Endothelial cell (in vitro differentiated cells): ENCODE data around the gene BLOC1S1. TPM values are rescaled to one million over a fixed set of nuclear protein-coding genes. Genes with fewer than 3 reads are reported as not detected.

Source experiments
- DNase-seq: peaks from one replicate; pipeline ENCODE4 v3.0.0; 2021; ENCODE audit warnings: low spot score
- H3K27ac Mint-ChIP-seq: one replicate; pipeline ENCODE4 v1.8.0; 2021; ENCODE audit warnings: mixed read lengths, inconsistent platforms; ENCODE audit not compliant: unreplicated experiment
- H3K27me3 Mint-ChIP-seq: one replicate; pipeline ENCODE4 v1.8.0; 2021; ENCODE audit warnings: mild to moderate bottlenecking, moderate library complexity, mixed read lengths, inconsistent platforms; ENCODE audit not compliant: unreplicated experiment
- H3K36me3 Mint-ChIP-seq: one replicate; pipeline ENCODE4 v1.8.0; 2021; ENCODE audit warnings: mild to moderate bottlenecking, low read depth, mixed read lengths, inconsistent platforms; ENCODE audit not compliant: unreplicated experiment
- H3K4me1 Mint-ChIP-seq: one replicate; pipeline ENCODE4 v1.8.0; 2021; ENCODE audit warnings: mild to moderate bottlenecking, mixed read lengths, inconsistent platforms; ENCODE audit not compliant: unreplicated experiment
- H3K4me3 Mint-ChIP-seq: one replicate; pipeline ENCODE4 v1.8.0; 2021; ENCODE audit warnings: mild to moderate bottlenecking, mixed read lengths, inconsistent platforms; ENCODE audit not compliant: unreplicated experiment
- H3K9me3 Mint-ChIP-seq: one replicate; pipeline ENCODE4 v1.8.0; 2021; ENCODE audit warnings: mixed read lengths, inconsistent platforms; ENCODE audit not compliant: unreplicated experiment
- CTCF ChIP-seq: fragments of 200-600 bp; sonication (generic); IDR thresholded peaks from one replicate; pipeline ENCODE4 v1.5.0; 2021; ENCODE audit warnings: antibody characterized with exemption; ENCODE audit not compliant: unreplicated experiment
- total RNA-seq: library from RNA; stranded (reverse); fragmentation: NEBNext Ultra II Directional; extraction: Animal tissue kit (Norgen Biotek cat#: 25700); gene quantifications from one replicate; pipeline ENCODE4 v1.2.1, GENCODE V29; 2021; ENCODE audit not compliant: unreplicated experiment

The BLOC1S1 gene
- total RNA-seq, 1 donor from 2014 or later = 66.5 TPM

GRCh38 chr12:55694188-55694515 is 21.7 kb upstream of the BLOC1S1 start:
- no peak for TF ChIP-seq CTCF
- H3K9me3 Mint-ChIP-seq = no peaks in the 10 kb centered on the region
- no peaks in the 10 kb centered on the region for H3K27me3 Mint-ChIP-seq
- no peaks in the 10 kb centered on the region for H3K4me1 Mint-ChIP-seq
- no peak for DNase-seq
- H3K4me3 Mint-ChIP-seq = no peak overlapping the region
- no peaks in the 10 kb centered on the region for H3K36me3 Mint-ChIP-seq
- H3K27ac Mint-ChIP-seq = no peak overlapping the region

GRCh38 chr12:55694651-55695050 is 21.2 kb upstream of the BLOC1S1 start:
- no peak overlapping the region for H3K27ac Mint-ChIP-seq
- no peaks in the 10 kb centered on the region for H3K36me3 Mint-ChIP-seq
- H3K4me1 Mint-ChIP-seq = no peaks in the 10 kb centered on the region
- TF ChIP-seq CTCF = no peak
- no peaks in the 10 kb centered on the region for H3K9me3 Mint-ChIP-seq
- H3K27me3 Mint-ChIP-seq = peaks cover 1% of the 10 kb centered on the region
- H3K4me3 Mint-ChIP-seq = no peak overlapping the region
- DNase-seq = no peak

- no peaks in the 10 kb centered on the region for H3K36me3 Mint-ChIP-seq
- no peaks in the 10 kb centered on the region for H3K4me1 Mint-ChIP-seq
- peaks cover 4% of the 10 kb centered on the region for H3K27me3 Mint-ChIP-seq
- no peaks in the 10 kb centered on the region for H3K9me3 Mint-ChIP-seq
- no peak overlapping the region for H3K4me3 Mint-ChIP-seq
- TF ChIP-seq CTCF = no peak
- no peak overlapping the region for H3K27ac Mint-ChIP-seq
- DNase-seq = no peak
These were observed 20.5 kb upstream of the BLOC1S1 start for GRCh38 chr12:55695349-55695748.

- TF ChIP-seq CTCF = no peak
- Mint-ChIP-seq H3K36me3 (no peaks in the 10 kb centered on the region), H3K27me3 (peaks cover 4% of the 10 kb centered on the region), H3K27ac (no peak overlapping the region), H3K4me3 (no peak overlapping the region), H3K9me3 (no peaks in the 10 kb centered on the region), H3K4me1 (no peaks in the 10 kb centered on the region)
- no peak for DNase-seq
These were observed 19.7 kb upstream of the BLOC1S1 start for GRCh38 chr12:55696141-55696540.

- no peak for DNase-seq
- no peaks in the 10 kb centered on the region for H3K9me3 Mint-ChIP-seq
- H3K4me1 Mint-ChIP-seq = no peaks in the 10 kb centered on the region
- no peak for TF ChIP-seq CTCF
- peaks cover 5% of the 10 kb centered on the region for H3K27me3 Mint-ChIP-seq
- no peak overlapping the region for H3K4me3 Mint-ChIP-seq
- no peak overlapping the region for H3K27ac Mint-ChIP-seq
- peaks cover 4% of the 10 kb centered on the region for H3K36me3 Mint-ChIP-seq
These were observed 18.9 kb upstream of the BLOC1S1 start for GRCh38 chr12:55696796-55697462.
